ENCODE data around the gene NOS2. TPM values are rescaled to one million over a fixed set of nuclear protein-coding genes. Genes with fewer than 3 reads are reported as not detected.
"Not testable (repeated sequence)": the region's sequence is repeated elsewhere in the genome, so short reads cannot be mapped to it uniquely, and the experiment has no call there.

The NOS2 gene
- total and polyA plus RNA-seq, 8 donors = 0.03 to 0.43 (median 0.08) TPM; not detected in 1

- TF ChIP-seq CTCF (IDR thresholded peaks at IDR 0.05) = no peak
- Histone ChIP-seq H3K27me3 (no peaks in the 10 kb centered on the region), H3K4me1 (peaks cover 0 to 7% (median 5%) of the 10 kb centered on the region in 3 donors), H3K36me3 (no peaks in the 10 kb centered on the region), H3K9me3 (no peaks in the 10 kb centered on the region), H3K4me3 (no peak overlapping the region), H3K27ac (no peak overlapping the region)
- ATAC-seq = peak in 2 of 4 donors; percentile 40 to 58
- intact Hi-C loops (cut with DNase I) = no loop called here
- 22 to 29% methylated on average over 13 of the region's 13 CpGs for WGBS, 2 donors
- DNase-seq = no peak
- no peak for FAIRE-seq
Measured at GRCh38 chr17:27845264-27846041, 45.1 kb upstream of the NOS2 start.

- TF ChIP-seq CTCF (IDR thresholded peaks at IDR 0.05) = no peak
- no peaks in the 10 kb centered on the region for H3K27me3 ChIP-seq
- peaks cover 0 to 4% (median under 1%) of the 10 kb centered on the region in 3 donors for H3K4me1 ChIP-seq
- no peak for FAIRE-seq
- WGBS, 2 donors = 58 to 60% methylated on average over 1 of the region's 1 CpG
- peak in 2 of 4 donors; percentile 15 to 26 for ATAC-seq
- H3K4me3 ChIP-seq = no peak overlapping the region
- intact Hi-C loops (cut with DNase I) = no loop called here
- no peaks in the 10 kb centered on the region for H3K9me3 ChIP-seq
- no peak for DNase-seq
- H3K36me3 ChIP-seq = no peaks in the 10 kb centered on the region
- no peak overlapping the region for H3K27ac ChIP-seq
Measured at GRCh38 chr17:27840688-27841087, 40.4 kb upstream of the NOS2 start.

- FAIRE-seq = not testable (repeated sequence)
- no CpG with 5 or more reads among the region's 1 CpG for WGBS, 2 donors
- ATAC-seq = peak; percentile 5 to 62 (median 38)
Measured at GRCh38 chr17:27840406-27840678, 40.0 kb upstream of the NOS2 start.

GRCh38 chr17:27839571-27840405, 39.5 kb upstream of the NOS2 start:
- H3K27me3 ChIP-seq; intact Hi-C loops (cut with DNase I); H3K4me3 ChIP-seq; H3K9me3 ChIP-seq; FAIRE-seq; H3K36me3 ChIP-seq; H3K4me1 ChIP-seq: not testable (repeated sequence)
- DNase-seq (peak in 3 of 6 donors; percentile 37 to 76 (median 55)), ATAC-seq (peak; percentile 87 to 94 (median 92))
- H3K27ac ChIP-seq = peak overlapping the region in 1 of 4 donors; percentile 28
- WGBS, 2 donors = 5 to 13% methylated on average over 1 of the region's 4 CpGs

More at GRCh38 chr17:27840406-27840678, 40.0 kb upstream of the NOS2 start:
- H3K36me3 ChIP-seq; DNase-seq; H3K9me3 ChIP-seq; H3K27ac ChIP-seq; H3K4me3 ChIP-seq; H3K4me1 ChIP-seq; H3K27me3 ChIP-seq; intact Hi-C loops (cut with DNase I): not testable (repeated sequence)

GRCh38 chr17:27838607-27839006, 38.3 kb upstream of the NOS2 start:
- intact Hi-C loops (cut with DNase I); H3K9me3 ChIP-seq; ATAC-seq; H3K4me3 ChIP-seq; H3K27me3 ChIP-seq; H3K36me3 ChIP-seq; DNase-seq; FAIRE-seq; H3K27ac ChIP-seq; H3K4me1 ChIP-seq: not testable (repeated sequence)
- 30 to 34% methylated on average over 2 of the region's 3 CpGs for WGBS, 2 donors

- ATAC-seq; H3K9me3 ChIP-seq; H3K4me3 ChIP-seq; H3K36me3 ChIP-seq; H3K27ac ChIP-seq; FAIRE-seq; DNase-seq; intact Hi-C loops (cut with DNase I); H3K27me3 ChIP-seq; H3K4me1 ChIP-seq: not testable (repeated sequence)
- WGBS, 2 donors = 98 to 100% methylated on average over 1 of the region's 1 CpG
Measured at GRCh38 chr17:27837769-27838168, 37.4 kb upstream of the NOS2 start.
